ENCODE measurements around the gene SETD5.

- no peak for TF ChIP-seq CTCF (IDR thresholded peaks at IDR 0.05)
- TF ChIP-seq POLR2A (IDR thresholded peaks at IDR 0.05) = no peak
These were observed 101.4 kb downstream of the SETD5 start for GRCh38 chr3:9498781-9499180.

All from uterus (tissue), 2 donors.